Epithelial cell of proximal tubule (primary cell): ENCODE data around the gene CACNA1A. TPM values are rescaled to one million over a fixed set of nuclear protein-coding genes. Genes with fewer than 3 reads are reported as not detected.
"Not testable (repeated sequence)": the region's sequence is repeated elsewhere in the genome, so short reads cannot be mapped to it uniquely, and the experiment has no call there.

Experiments
- DNase-seq: peaks from one replicate; pipeline ENCODE4 v3.0.0-alpha.2; 2011; ENCODE audit warnings: low read depth
- H3K4me3 ChIP-seq: 2 replicates; pipeline ENCODE4 v1.5.1; 2011; ENCODE audit warnings: low read depth, mild to moderate bottlenecking, low read length
- total RNA-seq: library from RNA; depleted of rRNA; stranded (reverse); fragments of >200 nt; gene quantifications from 2 replicates; pipeline ENCODE4 v1.2.3, GENCODE V29; 2015
- TF ChIP-seq, protein P1 (sequence below): conservative IDR thresholded peaks from 2 replicates; pipeline ENCODE4 v1.5.1; 2012; ENCODE audit warnings: low read depth, mild to moderate bottlenecking, low read length

Gene CACNA1A
- total RNA-seq, 1 donor from 2014 or later, result 0.98 TPM

DNA sequence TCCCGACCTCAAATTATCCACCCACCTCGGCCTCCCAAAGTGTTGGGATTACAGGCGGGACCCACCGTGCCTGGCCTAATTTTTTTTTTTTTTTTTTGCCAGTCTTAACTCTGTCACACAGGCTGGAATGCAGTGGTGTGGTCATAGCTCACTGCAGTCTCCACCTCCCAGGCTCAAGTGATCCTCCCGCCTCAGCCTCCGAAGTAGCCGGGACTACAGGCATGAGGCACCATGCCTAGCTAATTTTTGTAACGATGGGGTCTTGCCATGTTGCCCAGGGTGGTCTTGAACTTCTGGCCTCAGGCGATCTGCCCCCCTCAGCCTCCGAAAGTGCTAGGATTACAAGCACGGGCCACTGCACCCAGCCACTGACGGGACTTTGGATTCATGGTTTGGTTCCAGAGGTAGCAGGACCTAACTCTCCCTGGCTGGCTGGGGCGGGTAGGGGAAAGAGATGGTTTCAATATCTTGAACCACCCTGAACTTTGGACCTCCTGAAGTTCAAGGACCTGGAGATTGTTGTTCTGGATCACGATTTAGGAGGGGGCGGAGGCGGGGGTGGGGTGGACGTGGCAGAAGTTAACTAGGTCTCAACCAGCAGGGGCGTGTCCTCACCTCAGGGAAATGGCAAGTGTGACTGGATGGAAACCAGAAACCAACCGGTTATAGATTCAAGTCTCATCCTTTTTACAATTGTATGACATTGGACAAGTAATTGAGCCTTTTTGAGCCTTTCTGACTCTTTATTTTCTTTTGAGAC, 315.3 kb downstream of the CACNA1A start:
- no peak for DNase-seq
- TF ChIP-seq, protein P1, sequence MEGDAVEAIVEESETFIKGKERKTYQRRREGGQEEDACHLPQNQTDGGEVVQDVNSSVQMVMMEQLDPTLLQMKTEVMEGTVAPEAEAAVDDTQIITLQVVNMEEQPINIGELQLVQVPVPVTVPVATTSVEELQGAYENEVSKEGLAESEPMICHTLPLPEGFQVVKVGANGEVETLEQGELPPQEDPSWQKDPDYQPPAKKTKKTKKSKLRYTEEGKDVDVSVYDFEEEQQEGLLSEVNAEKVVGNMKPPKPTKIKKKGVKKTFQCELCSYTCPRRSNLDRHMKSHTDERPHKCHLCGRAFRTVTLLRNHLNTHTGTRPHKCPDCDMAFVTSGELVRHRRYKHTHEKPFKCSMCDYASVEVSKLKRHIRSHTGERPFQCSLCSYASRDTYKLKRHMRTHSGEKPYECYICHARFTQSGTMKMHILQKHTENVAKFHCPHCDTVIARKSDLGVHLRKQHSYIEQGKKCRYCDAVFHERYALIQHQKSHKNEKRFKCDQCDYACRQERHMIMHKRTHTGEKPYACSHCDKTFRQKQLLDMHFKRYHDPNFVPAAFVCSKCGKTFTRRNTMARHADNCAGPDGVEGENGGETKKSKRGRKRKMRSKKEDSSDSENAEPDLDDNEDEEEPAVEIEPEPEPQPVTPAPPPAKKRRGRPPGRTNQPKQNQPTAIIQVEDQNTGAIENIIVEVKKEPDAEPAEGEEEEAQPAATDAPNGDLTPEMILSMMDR, result no peak
- no peak overlapping the region for H3K4me3 ChIP-seq

DNA sequence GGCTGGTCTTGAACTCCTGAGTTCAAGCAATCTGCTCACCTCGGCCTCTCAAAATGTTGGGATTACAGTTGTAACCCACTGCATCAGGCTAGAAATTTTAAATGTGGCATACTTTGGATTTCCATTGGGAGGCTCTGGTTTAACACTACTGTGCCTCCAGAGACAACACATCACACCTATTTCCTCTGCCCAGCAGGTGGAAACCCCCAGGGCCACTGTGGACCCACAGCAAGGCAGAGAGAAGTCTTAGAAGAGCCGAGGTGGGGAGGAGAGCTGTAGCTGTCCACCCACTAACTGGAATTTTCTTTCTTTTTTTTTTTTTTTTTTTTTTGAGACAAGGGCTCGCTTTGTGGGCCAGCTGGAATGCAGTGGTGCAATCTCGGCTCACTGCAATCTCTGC, 316.7 kb downstream of the CACNA1A start:
- no peak for DNase-seq
- H3K4me3 ChIP-seq, result no peak overlapping the region
- TF ChIP-seq, protein P1, result no peak

DNA sequence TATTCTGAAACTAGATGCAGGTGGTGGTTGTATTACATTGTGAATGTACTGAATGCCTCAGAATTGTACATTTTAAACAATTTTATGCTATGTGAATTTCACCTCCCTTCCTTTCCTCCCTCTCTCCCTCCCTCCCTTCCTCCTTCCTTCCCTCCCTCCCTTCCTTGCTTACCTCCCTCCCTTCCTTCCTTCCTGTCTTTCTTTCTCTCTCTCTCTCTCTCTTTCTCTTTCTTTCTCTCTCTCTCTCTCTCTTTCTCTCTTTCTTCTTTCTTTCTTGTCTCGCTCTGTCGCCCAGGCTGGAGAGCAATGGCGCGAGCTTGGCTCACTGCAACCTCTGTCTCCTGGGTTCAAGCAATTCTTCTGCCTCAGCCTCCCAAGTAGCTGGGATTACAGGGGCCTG, 318.9 kb downstream of the CACNA1A start:
- no peak overlapping the region for H3K4me3 ChIP-seq
- TF ChIP-seq, protein P1, result no peak
- no peak for DNase-seq

DNA sequence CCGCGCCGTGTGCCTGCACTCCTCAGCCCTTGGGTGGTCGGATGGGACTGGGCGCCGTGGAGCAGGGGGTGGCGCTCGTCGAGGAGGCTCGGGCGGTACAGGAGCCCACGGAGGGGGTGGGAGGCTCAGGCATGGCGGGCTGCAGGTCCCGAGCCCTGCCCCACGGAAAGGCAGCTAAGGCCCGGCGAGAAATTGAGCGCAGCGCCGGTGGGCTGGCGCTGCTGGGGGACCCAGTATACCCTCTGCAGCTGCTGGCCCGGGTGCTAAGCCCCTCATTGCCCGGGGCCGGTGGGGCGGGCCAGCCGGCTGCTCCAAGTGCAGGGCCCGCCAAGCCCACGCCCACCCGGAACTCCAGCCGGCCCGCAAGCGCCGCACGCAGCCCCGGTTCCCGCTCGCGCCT, 319.6 kb downstream of the CACNA1A start:
- not testable (repeated sequence) for DNase-seq

DNA sequence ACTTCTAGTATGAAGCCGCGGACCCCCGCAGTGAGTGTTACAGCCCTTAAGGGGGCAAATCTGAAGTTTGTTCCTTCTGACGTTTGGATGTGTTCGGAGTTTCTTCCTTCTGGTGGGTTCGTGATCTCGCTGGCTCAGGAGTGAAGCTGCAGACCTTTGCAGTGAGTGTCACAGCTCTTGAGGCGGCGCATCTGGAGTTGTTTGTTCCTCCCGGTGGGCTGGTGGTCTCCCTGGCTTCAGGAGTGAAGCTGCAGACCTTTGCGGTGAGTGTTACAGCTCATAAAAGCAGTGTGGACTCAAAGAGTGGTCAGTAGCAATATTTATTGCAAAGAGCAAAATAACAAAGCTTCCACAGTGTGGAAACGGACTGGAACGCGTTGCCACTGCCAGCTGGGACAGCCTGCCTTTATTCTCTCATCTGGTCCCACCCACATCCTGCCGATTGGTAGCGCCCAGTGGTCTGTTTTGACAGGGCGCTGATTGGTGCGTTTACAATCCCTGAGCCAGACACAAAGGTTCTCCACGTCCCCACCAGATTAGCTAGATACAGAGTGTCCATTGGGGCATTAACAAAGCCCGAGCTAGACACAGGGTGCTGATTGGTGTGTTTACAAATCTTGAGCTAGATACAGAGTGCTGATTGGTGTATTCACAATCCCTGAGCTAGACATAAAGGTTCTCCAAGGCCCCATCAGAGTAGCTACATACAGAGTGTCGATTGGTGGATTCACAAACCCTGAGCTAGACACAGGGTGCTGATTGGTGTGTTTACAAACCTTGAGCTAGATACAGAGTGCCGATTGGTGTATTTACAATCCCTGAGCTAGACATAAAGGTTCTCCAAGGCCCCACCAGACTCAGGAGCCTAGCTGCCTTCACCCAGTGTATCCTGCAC, 320.3 kb downstream of the CACNA1A start:
- not testable (repeated sequence) for H3K4me3 ChIP-seq, DNase-seq

More for the DNA sequence above, 319.6 kb downstream of the CACNA1A start:
- not testable (repeated sequence) for H3K4me3 ChIP-seq

DNA sequence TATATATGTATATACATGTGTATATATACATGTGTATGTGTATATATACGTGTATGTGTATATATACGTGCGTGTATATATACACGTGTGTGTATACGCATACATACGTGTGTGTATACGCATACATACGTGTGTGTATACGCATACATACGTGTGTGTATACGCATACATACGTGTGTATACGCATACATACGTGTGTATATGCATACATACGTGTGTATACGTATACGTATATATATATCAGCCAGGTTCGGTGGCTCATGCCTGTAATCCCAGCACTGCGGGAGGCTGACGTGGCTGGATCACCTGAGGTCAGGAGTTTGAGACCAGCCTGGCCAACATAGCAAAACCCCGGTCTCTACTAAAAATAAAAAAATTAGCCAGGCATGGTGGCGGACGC, 321.4 kb downstream of the CACNA1A start:
- not testable (repeated sequence) for H3K4me3 ChIP-seq, DNase-seq

DNA sequence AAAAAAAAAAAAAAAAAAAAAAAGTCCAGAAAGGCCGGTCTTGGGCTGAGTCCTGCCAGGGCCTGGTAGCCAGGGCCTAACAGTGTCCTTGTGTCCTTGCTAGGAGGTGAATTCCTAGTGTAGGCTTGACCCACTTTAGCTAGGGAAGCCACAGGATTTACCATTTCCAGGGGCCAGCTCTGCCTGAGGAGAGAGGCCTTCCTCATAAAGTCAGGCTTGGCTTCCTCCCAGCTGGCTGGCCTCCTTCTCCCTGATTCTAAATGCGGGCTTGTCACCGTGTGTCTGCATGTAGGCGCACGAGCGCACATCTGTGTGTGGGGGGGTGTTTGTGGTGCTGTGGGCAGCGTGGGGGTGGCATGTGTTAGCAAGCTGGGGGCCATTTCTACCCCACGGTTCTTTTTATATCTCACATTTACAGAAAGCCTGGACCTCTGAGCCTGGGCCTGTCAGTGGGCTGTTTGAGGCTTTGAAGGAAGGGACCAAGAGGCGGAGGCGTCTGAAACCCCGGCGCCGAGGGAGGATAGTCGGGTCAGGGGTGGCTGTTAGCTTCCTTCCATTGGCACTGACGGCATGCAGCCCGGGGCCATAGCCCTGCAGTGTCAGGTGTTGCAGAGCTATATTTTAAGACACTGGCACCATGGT, 324.4 kb downstream of the CACNA1A start:
- no peak for DNase-seq
- TF ChIP-seq, protein P1, result no peak
- no peak overlapping the region for H3K4me3 ChIP-seq

DNA sequence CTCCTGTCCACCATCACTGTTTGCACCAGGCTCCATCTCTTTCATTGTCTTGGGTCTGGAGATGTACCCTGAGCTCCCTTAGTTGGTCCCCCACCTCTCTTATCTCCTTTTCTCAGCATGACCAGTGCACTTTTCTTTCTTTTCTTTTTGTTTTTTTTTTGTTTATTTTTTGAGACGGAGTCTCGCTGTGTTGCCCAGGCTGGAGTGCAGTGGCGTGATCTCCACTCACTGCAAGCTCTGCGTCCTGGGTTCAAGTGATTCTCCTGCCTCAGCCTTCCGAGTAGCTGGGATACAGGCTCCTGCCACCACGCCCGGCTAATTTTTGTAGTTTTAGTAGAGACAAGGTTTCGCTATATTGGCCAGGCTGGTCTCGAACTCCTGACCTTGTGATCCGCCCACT, 328.0 kb downstream of the CACNA1A start:
- H3K4me3 ChIP-seq, DNase-seq: not testable (repeated sequence)

DNA sequence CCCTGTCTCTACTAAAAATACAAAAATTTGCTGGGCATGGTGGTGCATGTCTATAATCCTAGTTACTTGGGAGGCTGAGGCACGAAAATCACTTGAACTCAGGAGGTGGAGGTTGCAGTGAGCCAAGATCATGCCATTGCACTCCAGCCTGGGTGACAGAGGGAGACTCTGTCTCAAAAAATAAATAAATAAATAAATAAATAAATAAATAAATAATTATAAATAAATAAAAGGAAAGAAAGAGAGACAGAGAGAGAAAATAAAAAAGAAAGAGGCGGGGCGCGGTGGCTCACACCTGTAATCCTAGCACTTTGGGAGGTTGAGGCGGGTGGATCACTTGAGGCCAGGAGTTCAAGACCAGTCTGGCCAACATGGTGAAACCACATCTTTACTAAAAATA, 328.7 kb downstream of the CACNA1A start:
- not testable (repeated sequence) for DNase-seq, H3K4me3 ChIP-seq
